ENCODE measurements around the gene ERH. TPM values are rescaled to one million over a fixed set of nuclear protein-coding genes. Genes with fewer than 3 reads are reported as not detected.

The ERH gene
- total RNA-seq, 1 donor from 2014 or later = 261 TPM

DNA sequence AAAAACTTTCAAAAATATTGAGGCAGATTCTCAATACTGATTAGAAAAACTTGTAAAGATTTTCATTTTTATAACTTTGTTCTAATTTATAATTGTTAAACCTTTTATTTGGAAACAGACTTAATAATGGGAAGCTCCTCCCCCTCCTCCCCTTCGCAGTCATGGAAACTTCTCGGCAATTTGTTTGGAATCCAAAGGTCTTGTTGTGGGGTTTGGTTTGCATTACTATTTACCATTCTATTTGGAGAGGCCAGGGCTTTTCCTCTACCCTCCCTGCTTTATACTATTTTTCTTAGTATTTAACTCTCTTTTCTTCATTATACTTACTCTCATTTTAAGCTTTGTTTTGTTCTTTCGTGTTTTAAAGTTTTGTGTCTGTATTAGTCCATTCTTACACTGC is 6.4 kb upstream of the ERH start:
- Mint-ChIP-seq H3K4me3 (no peak overlapping the region), H3K9me3 (no peaks in the 10 kb centered on the region), H3K27ac (no peak overlapping the region), H3K27me3 (ENCODE audit: low read depth) (no peaks in the 10 kb centered on the region), H3K36me3 (peaks cover 3% of the 10 kb centered on the region), H3K4me1 (peaks cover 29% of the 10 kb centered on the region)
- TF ChIP-seq, protein P1, sequence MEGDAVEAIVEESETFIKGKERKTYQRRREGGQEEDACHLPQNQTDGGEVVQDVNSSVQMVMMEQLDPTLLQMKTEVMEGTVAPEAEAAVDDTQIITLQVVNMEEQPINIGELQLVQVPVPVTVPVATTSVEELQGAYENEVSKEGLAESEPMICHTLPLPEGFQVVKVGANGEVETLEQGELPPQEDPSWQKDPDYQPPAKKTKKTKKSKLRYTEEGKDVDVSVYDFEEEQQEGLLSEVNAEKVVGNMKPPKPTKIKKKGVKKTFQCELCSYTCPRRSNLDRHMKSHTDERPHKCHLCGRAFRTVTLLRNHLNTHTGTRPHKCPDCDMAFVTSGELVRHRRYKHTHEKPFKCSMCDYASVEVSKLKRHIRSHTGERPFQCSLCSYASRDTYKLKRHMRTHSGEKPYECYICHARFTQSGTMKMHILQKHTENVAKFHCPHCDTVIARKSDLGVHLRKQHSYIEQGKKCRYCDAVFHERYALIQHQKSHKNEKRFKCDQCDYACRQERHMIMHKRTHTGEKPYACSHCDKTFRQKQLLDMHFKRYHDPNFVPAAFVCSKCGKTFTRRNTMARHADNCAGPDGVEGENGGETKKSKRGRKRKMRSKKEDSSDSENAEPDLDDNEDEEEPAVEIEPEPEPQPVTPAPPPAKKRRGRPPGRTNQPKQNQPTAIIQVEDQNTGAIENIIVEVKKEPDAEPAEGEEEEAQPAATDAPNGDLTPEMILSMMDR (IDR thresholded peaks at IDR 0.05; ENCODE audit: unreplicated experiment) = no peak
- no peak for DNase-seq (ENCODE audit: low spot score in 2 of 2, unreplicated experiment in 2 of 2)

DNA sequence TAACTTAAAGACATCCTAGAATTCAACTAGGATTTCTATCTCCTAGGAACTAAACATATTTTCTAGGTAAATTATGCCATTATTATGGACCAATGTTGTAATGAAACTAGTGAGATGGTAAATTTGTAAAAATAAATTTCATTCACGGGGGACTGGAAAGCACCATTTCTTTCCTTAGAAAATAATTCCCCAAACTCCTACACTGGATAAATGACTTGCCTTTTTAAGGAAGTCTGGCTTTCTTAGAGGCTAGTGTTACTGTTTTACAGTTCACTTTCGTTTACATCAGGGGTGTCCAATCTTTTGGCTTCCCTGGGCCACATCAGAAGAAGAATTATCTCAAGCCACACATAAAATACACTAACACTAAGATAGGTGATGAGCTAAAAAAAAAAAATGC is 3.7 kb upstream of the ERH start:
- H3K4me3 Mint-ChIP-seq = no peak overlapping the region
- H3K27ac Mint-ChIP-seq = no peak overlapping the region
- peaks cover 3% of the 10 kb centered on the region for H3K36me3 Mint-ChIP-seq

DNA sequence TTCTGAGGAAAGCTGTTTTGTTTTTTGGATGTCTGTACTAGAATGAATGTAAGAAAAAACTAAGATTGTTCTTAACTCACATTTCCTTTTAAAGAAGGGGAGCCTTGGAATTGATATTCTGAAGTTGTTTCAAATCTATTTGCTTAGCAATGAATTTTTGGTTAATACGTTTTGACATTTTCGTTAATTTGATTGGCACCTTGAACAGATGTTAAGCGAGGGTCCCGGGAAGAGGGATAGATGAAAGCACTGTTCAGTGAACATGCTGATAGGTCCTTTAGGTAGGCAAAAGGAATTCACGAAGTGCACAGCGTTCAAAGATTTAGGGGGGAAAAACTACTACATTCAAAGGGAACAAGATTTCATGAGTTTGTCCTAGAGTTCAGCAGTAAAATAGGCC is 2.1 kb upstream of the ERH start:
- peak overlapping the region; percentile 51 for H3K27ac Mint-ChIP-seq
- TF ChIP-seq, protein P1 (IDR thresholded peaks at IDR 0.05; ENCODE audit: unreplicated experiment) = no peak
- H3K9me3 Mint-ChIP-seq = no peaks in the 10 kb centered on the region
- H3K4me3 Mint-ChIP-seq = peak overlapping the region; percentile 96
- peaks cover 7% of the 10 kb centered on the region for H3K36me3 Mint-ChIP-seq
- H3K4me1 Mint-ChIP-seq = peaks cover 49% of the 10 kb centered on the region
- no peaks in the 10 kb centered on the region for H3K27me3 Mint-ChIP-seq (ENCODE audit: low read depth)
- no peak for DNase-seq (ENCODE audit: low spot score in 2 of 2, unreplicated experiment in 2 of 2)

More for the DNA sequence above, 3.7 kb upstream of the ERH start:
- Mint-ChIP-seq H3K4me1 (peaks cover 40% of the 10 kb centered on the region), H3K9me3 (no peaks in the 10 kb centered on the region), H3K27me3 (ENCODE audit: low read depth) (no peaks in the 10 kb centered on the region)
- TF ChIP-seq, protein P1 (IDR thresholded peaks at IDR 0.05; ENCODE audit: unreplicated experiment) = no peak
- no peak for DNase-seq (ENCODE audit: low spot score in 2 of 2, unreplicated experiment in 2 of 2)

DNA sequence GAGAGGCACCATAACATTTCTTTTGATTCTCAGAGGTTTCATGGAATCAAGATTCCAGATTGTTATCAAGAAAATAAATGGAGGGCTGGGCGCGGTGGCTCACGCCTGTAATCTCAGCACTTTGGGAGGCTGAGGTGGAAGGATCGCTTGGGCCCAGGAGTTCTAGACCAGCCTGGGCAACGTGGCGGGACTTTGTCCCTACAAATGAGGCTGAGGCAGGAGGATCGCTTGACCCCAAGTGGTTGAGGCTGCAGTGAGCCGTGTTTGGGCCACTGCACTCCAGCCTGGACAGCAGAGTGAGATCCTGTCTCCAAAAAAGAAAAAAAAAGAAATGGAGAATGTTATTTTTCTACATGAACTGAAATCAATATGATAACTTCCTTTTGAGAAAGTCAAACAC is 1.7 kb upstream of the ERH start:
- DNase-seq (ENCODE audit: low spot score in 2 of 2, unreplicated experiment in 2 of 2) = no peak
- TF ChIP-seq, protein P1 (IDR thresholded peaks at IDR 0.05; ENCODE audit: unreplicated experiment) = no peak
- Mint-ChIP-seq H3K4me3 (peak overlapping the region; percentile 96), H3K4me1 (peaks cover 49% of the 10 kb centered on the region), H3K27ac (peak overlapping the region; percentile 34), H3K36me3 (peaks cover 9% of the 10 kb centered on the region), H3K9me3 (no peaks in the 10 kb centered on the region), H3K27me3 (ENCODE audit: low read depth) (no peaks in the 10 kb centered on the region)

DNA sequence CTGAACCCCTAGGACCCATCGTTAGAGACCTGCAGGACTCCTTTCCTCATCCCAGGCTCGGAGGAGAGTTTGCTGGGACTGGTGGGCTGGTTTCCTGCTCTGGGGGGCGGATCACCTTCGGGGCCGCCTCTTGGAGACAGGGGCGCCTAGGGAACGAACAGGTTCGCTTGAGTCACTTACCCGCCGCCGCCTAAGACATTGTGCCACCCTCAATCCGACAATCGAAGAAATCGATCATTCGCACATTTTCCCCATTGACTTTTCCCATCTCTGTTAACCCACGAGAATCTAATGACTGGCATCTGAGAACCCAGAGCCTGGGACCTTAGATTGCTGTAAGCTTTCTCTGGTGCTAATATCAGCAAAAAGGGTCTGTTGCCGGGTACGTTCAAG is 715 bp upstream of the ERH start:
- peaks cover 12% of the 10 kb centered on the region for H3K36me3 Mint-ChIP-seq
- H3K27me3 Mint-ChIP-seq (ENCODE audit: low read depth) = no peaks in the 10 kb centered on the region
- TF ChIP-seq, protein P1 (IDR thresholded peaks at IDR 0.05; ENCODE audit: unreplicated experiment) = no peak
- H3K4me3 Mint-ChIP-seq = peak overlapping the region; percentile 96
- H3K9me3 Mint-ChIP-seq = no peaks in the 10 kb centered on the region
- no peak for DNase-seq (ENCODE audit: low spot score in 2 of 2, unreplicated experiment in 2 of 2)
- peak overlapping the region; percentile 99 for H3K27ac Mint-ChIP-seq
- H3K4me1 Mint-ChIP-seq = peaks cover 49% of the 10 kb centered on the region

DNA sequence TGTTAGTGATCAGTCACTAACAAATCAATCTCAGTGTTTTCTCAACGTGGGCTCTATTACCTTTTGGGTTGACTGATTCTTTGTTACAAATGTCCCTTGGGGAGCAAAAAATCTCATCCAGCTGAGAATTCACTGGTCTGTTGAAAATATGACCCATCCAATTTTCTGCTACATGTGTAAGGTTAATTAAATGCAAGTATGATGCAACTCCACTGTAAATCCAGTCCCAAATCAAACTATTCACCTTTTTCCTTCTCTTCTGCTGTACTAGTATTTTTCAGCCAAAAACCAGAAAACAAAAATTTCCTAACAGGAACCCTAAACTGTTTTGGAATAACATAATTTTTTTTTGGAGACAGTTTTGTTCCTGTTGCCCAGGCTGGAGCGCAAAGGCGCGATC is 2.2 kb downstream of the ERH start:
- no peak overlapping the region for H3K27ac Mint-ChIP-seq
- H3K4me1 Mint-ChIP-seq = peaks cover 36% of the 10 kb centered on the region
- no peaks in the 10 kb centered on the region for H3K9me3 Mint-ChIP-seq
- H3K27me3 Mint-ChIP-seq (ENCODE audit: low read depth) = no peaks in the 10 kb centered on the region
- peaks cover 32% of the 10 kb centered on the region for H3K36me3 Mint-ChIP-seq
- H3K4me3 Mint-ChIP-seq = no peak overlapping the region
- DNase-seq (ENCODE audit: low spot score in 2 of 2, unreplicated experiment in 2 of 2) = no peak
- TF ChIP-seq, protein P1 (IDR thresholded peaks at IDR 0.05; ENCODE audit: unreplicated experiment) = no peak

Data from mesothelial cell of epicardium (in vitro differentiated cells).